ENCODE results near the gene RNASE8. TPM values are rescaled to one million over a fixed set of nuclear protein-coding genes. Genes with fewer than 3 reads are reported as not detected.

Gene RNASE8
- total and polyA plus RNA-seq, 2 of the 8 experiments (the other 6 are each of a cell fraction or from before 2014, with no cell fraction given) = not detected

GRCh38 chr14:21096978-21097635 lies 39.5 kb downstream of the RNASE8 start:
- Histone ChIP-seq H3K23me2 (ENCODE audit: low read depth, low read length) (peaks cover 12% of the 10 kb centered on the region), H2AK5ac (ENCODE audit: low read depth, low read length) (0 out of 2 replicates have a peak overlapping the region, but pooled peaks have one; percentile 3), H2AFZ (ENCODE audit: low read length) (no peak overlapping the region), H3K23ac (ENCODE audit: insufficient read length) (no peak overlapping the region), H2BK20ac (ENCODE audit: low read length) (0 out of 2 replicates have a peak overlapping the region, but pooled peaks have one; percentile 13), H3K4me3 (ENCODE audit: extremely low read depth in 1 of 4, insufficient read depth in 2 of 4, low read depth in 3 of 4, low read length in 4 of 4) (peak overlapping the region; percentile 61 to 85 (median 74)), H3K36me3 (ENCODE audit: control insufficient read depth in 2 of 4, insufficient read depth in 4 of 4, low read length in 3 of 4) (peaks cover 4 to 9% (median 7%) of the 10 kb centered on the region in 4 experiments; a peak in 6 of 8 replicates), H3K79me1 (ENCODE audit: low read depth, low read length) (peaks cover 4% of the 10 kb centered on the region), H3K27ac (ENCODE audit: low read depth, low read length) (peak overlapping the region; percentile 74), H3K14ac (ENCODE audit: insufficient read length) (no peak overlapping the region), H2BK12ac (ENCODE audit: low read depth, low read length) (peak overlapping the region; percentile 41), H2BK5ac (ENCODE audit: low read depth, low read length) (peak overlapping the region; percentile 72; the same call in 1 of the 2 replicates), H4K20me1 (replicated peaks in 1 of 2; ENCODE audit: control insufficient read depth in 1 of 2, insufficient read depth in 2 of 2, low read length in 2 of 2) (peaks cover 2 to 3% of the 10 kb centered on the region in 2 experiments), H3K56ac (replicated peaks; ENCODE audit: insufficient read length, low read depth, low read length) (peak overlapping the region; percentile 50), H4K5ac (ENCODE audit: insufficient read length, low read depth, low read length) (peak overlapping the region; percentile 69), H3K79me2 (ENCODE audit: control insufficient read depth in 1 of 2, insufficient read depth in 2 of 2, low read length in 2 of 2) (peaks cover 4 to 62% of the 10 kb centered on the region in 2 experiments), H2BK15ac (ENCODE audit: low read length) (peak overlapping the region; percentile 5; the same call in 1 of the 2 replicates), H3K18ac (ENCODE audit: extremely low read depth, low read length) (peak overlapping the region; percentile 94), H3K27me3 (replicated peaks in 1 of 4; ENCODE audit: control insufficient read depth in 3 of 4, extremely low read depth in 1 of 4, insufficient read depth in 3 of 4, low read length in 3 of 4) (no peaks in the 10 kb centered on the region), H4K91ac (replicated peaks; ENCODE audit: insufficient read length, low read length) (peak overlapping the region; percentile 81), H3K9ac (replicated peaks in 1 of 4; ENCODE audit: extremely low read depth in 1 of 4, low read depth in 3 of 4, low read length in 3 of 4) (peak overlapping the region in 3 of 4 experiments; percentile 56 to 76 (median 64); a peak in 5 of 7 replicates), H3K4ac (replicated peaks; ENCODE audit: insufficient read length, low read depth, low read length) (no peak overlapping the region), H2BK120ac (replicated peaks; ENCODE audit: low read depth, low read length) (no peak overlapping the region), H4K8ac (ENCODE audit: extremely low read depth, insufficient read depth, low read length) (no peak overlapping the region), H3K4me1 (replicated peaks in 1 of 4; ENCODE audit: control insufficient read depth in 3 of 4, insufficient read depth in 4 of 4, low read length in 3 of 4) (peaks cover 16 to 40% (median 25%) of the 10 kb centered on the region in 4 experiments), H3K4me2 (ENCODE audit: insufficient read depth in 1 of 2, low read depth in 2 of 2, low read length in 2 of 2) (peak overlapping the region; percentile 90 to 91), H3K9me3 (ENCODE audit: insufficient read depth in 2 of 2, low read depth in 1 of 2, low read length in 1 of 2) (no peaks in the 10 kb centered on the region)
- no peak for TF ChIP-seq MAFK (IDR thresholded peaks at IDR 0.05; ENCODE audit: low read depth, low read length)
- TF ChIP-seq ASH2L (IDR thresholded peaks at IDR 0.05; ENCODE audit: low read length) = peak; percentile 32
- 0 out of 2 replicates have a peak, but pooled peaks have one; percentile 11 for TF ChIP-seq POLR2AphosphoS5 (IDR thresholded peaks at IDR 0.05; ENCODE audit: low read depth, low read length)
- no peak for TF ChIP-seq SIN3A (conservative IDR thresholded peaks at IDR 0.05 in 1 of 2, IDR thresholded peaks at IDR 0.05 in 1 of 2; ENCODE audit: low read depth in 1 of 2, low read length in 2 of 2)
- ChIA-PET CTCF (ENCODE audit: partially characterized antibody) (interaction anchor here (1.0 to 7.8 kb wide), 7 partner anchors 9 to 116 kb away, joined by 3 to 239 read pairs (median 14); partner anchors contain the start of genes ARHGEF40 and TMEM253), POLR2A (ENCODE audit: partially characterized antibody) (interaction anchor here (0.6 to 7.8 kb wide), 9 partner anchors 6 to 754 kb away, joined by 3 to 148 read pairs (median 5); partner anchors contain the start of genes ARHGEF40, PARP2, PNP and TMEM253)
- WGBS, 2 experiments (ENCODE audit: extremely low coverage in 1 of 2, insufficient coverage in 1 of 2, insufficient read length in 1 of 2, insufficient replicate concordance in 2 of 2, low coverage in 1 of 2, low lambda C conversion rate in 2 of 2, missing lambda C conversion rate in 1 of 2) = 28% methylated on average over 10 of the region's 10 CpGs; no CpG with 5 or more reads in 1 of the 2 experiments
- FAIRE-seq (no peak), DNase-seq (ENCODE audit: low read depth in 1 of 2, low spot score in 2 of 2) (no peak)
